ENCODE data around the gene SIRT6.
"Not testable (repeated sequence)": the region's sequence is repeated elsewhere in the genome, so short reads cannot be mapped to it uniquely, and the experiment has no call there.

Gene SIRT6

DNA sequence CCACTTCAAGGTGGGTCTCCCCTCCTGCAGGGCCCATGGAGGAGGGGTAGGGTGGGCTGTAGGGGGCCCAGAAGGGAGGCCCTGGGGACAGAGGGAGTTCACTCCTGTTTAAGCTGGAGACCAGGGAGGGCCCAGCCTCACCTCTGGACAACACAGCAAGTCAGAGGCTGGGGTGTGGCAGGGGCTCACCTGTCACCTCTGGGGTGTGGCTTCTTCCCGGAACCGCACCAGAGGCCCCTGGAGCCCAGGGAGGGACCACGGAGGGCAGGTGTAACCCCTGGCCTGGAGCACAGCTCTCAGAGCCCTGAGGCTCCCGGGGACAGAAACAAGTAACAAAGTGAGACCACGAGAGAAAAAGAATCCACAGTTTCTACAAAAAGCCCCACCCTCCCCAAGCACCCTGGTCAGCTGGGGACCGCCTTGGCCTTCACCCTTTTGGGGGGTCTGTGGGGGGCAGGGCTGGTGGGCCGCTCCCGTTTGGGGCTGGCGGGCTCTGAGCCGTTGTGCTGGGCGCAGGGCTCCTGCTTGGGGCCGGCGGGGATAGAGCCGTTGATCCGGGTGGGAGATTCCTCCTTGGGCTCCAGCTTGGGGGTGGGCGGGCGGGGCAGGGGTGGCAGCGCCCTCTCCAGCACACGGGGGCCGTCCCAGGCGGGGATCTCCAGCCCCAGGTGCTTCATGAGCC is 8.0 kb downstream of the SIRT6 start:
- no peak for DNase-seq (ENCODE audit: low read depth)

DNA sequence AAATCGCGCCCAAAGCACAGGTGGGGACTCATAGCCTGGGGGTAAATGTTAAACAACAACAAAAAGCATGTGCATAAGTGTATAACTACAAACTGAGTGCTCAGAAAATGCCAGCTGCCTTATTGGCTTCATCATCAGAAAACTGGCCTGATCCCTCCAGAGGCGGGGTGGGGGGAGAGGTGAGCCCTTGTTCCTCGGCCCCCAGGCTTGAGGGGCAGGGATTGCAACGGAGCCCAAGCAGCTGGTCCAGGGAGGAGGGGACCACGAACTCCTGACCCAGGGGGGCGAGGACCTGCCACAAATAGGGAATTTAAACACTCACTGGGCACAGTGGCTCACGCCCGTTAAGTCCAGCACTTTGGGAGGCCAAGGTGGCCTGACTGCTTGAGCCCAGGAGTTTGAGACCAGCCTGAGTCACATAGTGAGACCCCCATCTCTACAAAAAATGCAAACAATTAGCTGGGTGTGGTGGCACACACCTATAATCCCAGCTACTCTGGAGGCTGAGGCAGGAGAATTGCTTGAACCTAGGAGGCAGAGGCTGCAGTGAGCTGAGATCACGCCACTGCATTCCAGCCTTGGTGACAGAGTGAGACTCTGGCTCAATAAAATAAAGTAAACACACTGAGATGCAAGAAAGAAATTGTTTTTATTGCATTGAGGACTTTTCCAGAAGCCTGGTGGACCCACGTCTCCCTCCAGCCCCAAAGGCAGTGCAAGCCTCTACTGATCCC is 8.7 kb downstream of the SIRT6 start:
- DNase-seq (ENCODE audit: low read depth): no peak

DNA sequence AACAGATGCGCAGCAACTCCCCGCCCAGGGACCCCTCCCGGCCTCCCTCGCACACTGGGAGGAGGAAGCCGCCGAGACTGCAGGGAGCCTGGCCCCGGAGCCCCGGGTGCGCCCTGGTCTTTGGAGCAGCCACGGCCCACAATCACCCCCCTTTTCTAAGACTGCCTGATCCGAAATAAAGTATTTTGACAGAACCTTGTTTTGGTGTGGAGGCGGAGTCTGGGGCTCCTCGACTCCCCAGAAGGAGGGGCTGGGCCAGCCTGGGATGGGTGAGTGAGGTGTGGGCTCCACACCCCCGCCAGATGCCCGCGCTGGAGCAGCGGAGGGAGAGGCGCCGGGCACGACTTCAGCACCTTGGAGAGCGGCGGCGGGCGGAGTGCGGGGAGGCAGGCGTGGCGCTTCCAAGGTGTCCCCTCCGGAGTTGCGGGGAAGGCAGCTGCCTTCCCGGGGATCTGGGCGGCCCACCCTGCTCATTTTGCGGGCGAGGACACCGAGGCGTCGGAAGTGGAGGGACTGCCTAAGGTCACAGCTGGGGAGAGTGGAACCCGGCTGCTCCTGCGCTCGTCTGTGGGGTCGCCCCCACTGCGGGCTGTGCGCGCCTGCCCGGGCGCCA is 9.4 kb downstream of the SIRT6 start:
- no peak for DNase-seq (ENCODE audit: low read depth)

DNA sequence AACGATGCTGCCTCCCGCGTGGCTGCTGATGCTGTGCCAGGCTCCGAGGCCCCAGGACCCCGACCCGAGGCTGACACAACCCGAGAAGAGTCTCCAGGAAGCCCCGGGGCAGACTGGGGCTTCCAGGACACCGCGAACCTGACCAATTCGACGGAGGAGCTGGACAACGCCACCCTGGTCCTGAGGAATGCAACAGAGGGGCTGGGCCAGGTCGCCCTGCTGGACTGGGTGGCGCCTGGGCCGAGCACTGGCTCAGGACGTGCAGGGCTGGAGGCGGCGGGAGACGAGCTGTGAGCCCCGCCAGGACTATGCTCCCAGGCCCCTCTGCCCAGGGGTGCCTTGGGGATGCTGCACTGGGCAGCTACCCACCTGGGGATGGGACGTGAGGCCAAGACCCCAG is 10.7 kb downstream of the SIRT6 start:
- DNase-seq (ENCODE audit: low read depth): no peak

DNA sequence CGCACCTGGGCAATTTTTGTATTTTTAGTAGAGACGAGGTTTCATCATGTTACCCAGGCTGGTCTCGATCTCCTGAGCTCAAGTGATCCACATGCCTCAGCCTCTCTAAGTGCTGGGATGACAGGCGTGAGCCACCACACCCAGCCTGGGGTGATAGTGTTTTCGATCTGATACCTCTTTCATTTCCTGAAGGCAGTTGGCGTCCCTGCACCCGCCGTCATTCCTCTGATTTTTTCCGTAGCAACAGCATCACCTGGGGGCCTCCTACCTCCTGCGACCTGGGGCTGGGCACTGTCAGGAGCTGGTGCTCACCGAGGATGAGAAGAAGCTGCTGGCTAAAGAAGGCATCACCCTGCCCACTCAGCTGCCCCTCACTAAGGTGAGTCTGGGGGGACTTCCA is 18.1 kb downstream of the SIRT6 start:
- DNase-seq (ENCODE audit: low read depth): no peak

DNA sequence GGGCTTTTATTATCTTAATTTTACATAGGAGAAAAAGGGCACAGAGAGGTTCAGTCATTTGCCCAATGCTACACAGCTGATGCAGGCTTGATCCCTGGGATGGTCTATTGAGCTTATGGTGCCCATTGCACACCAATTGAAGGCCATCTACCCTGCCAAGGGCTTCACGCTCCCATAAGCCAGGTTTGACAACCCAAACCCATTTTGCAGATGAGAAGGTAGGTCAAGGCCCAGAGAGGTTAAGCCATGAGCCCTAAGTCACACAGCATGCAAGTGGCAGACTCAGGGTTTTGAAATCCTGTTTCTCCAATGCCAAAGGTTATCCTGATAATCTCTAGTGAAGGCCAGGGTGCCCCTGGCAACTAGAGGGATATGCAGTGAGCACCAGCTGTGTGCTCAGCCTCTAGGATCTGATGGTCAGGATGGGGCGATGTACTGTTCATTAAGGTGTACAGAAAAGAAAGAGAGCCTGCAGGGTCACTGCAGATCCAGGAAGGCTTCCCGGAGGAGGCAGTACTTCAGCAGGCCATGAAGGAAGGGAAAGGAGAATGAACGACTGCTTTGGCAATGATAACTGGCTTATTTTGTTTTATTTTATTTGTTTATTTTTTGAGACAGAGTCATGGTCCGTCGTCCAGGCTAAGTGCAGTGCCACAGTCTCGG is 20.8 kb downstream of the SIRT6 start:
- DNase-seq (ENCODE audit: low read depth): no peak

DNA sequence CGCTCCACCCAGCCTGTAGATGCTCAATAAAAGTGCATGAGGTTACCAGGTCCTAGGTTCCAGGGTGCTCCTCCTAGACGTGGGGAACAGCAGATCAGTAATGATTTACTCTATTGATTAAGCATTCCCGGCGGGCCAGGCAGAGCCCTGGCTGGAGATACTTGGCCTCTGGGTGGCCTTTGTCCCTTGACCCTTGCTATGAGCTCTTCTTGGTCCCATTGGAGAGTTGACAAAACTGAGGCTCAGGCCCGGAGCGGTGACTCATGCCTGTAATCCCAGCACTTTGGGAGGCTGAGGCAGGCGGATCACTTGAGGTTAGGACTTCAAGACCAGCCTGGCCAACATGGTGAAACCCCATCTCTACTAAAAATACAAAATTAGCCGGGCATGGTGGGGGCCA is 24.4 kb downstream of the SIRT6 start:
- DNase-seq (ENCODE audit: low read depth): not testable (repeated sequence)

DNA sequence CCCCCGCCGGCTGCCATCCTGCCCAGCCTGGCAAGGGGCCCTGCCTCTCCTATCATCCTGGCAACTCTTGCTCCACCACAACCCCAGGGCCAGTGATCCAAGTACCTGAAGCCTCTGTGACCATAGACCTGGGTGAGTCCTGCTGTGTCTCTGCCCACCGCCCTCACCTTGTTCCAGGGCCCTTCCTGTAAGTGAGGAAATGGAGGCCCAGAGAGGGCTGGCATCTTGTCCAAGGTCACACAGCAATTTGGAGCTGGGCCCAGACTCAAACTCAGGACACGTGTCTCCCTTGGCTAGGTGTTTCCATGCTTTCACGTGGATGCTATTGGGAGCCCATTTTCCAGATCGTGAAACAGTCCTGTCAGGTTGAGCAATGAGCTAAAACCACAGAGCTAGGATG is 25.2 kb downstream of the SIRT6 start:
- DNase-seq (ENCODE audit: low read depth): no peak

DNA sequence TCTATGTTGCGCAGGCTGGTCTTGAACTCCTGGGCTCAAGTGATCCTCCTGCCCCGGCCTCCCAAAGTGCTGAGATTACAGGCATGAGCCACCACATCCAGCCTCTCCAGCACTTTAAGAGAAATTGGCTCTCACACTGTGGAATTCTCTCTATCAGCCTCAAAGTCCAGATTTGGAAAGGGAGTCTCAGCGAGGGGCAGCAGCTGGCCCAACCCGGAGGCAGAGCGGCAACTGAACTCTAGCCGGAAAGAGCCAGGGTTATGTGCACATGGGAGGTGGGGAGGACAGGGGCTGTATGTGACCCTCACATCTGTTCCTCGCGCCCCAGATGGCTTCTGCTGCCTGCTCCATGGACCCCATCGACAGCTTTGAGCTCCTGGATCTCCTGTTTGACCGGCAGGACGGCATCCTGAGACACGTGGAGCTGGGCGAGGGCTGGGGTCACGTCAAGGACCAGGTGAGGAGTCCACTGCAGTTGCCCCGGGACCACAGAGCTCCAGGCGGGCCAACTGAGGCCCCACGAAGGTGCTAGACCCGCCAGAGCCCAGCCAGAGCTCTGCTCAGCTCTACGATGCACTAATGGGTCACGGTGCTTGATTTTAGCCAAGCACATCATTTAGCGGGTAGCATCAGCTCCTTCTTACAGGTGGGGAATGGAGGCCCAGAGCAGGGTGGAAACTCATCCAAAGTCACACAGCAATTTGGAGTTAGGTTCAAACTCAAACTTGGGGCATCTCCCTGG is 27.6 kb downstream of the SIRT6 start:
- no peak for DNase-seq (ENCODE audit: low read depth)

DNA sequence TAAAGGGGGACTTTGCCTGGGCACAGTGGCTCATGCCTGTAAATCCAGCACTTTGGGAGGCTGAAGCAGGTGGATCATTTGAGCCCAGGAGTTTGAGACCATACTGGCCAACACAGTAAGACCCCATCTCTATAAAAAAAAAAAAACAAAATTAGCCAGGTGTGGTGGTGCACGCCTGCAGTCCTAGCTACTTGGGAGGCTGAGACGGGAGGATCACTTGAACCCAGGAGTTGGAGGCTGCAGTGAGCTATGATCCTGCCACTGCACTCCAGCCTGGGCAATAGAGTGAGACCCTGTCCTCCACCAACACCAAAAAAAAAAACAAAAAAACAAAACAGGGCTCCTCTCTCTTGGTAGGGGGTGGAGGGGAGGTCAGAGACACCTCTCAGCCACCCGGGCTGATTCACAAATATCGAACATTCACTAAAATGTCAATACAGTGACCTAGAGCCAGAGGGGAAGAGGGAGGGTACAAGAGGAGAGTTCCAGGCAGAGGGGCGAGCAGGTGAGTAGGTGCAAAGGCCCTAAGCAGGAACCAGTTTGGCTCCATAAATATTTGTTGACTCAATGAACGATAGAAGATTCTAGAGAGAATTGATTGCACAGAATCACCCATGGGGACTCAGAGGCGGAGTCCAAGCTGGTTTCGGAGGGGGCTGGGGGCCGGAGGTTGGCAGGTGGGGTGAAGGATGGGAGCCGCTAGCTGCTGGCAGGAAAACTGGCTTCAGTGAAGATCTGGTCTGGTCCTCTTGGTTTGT is 29.9 kb downstream of the SIRT6 start:
- DNase-seq (ENCODE audit: low read depth): no peak

DNA sequence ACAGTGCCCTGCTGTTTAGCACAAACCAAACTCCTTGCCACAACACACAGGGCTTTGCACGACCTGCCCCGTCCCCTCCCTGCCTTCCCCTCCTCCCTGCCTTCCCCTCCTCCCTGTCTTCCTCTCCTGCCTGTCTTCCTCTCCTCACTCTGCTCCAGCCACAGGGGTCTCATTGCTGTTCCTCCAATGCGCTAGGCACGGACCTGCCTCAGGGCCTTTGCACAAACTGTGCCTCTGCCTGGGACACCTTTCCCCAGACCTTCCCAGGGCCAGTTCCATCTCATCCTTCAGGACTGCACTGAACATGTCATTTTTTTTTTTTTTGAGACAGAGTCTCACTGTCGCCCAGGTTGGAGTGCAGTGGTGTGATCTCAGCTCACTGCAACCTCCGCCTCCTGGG is 30.7 kb downstream of the SIRT6 start:
- DNase-seq (ENCODE audit: low read depth): no peak

DNA sequence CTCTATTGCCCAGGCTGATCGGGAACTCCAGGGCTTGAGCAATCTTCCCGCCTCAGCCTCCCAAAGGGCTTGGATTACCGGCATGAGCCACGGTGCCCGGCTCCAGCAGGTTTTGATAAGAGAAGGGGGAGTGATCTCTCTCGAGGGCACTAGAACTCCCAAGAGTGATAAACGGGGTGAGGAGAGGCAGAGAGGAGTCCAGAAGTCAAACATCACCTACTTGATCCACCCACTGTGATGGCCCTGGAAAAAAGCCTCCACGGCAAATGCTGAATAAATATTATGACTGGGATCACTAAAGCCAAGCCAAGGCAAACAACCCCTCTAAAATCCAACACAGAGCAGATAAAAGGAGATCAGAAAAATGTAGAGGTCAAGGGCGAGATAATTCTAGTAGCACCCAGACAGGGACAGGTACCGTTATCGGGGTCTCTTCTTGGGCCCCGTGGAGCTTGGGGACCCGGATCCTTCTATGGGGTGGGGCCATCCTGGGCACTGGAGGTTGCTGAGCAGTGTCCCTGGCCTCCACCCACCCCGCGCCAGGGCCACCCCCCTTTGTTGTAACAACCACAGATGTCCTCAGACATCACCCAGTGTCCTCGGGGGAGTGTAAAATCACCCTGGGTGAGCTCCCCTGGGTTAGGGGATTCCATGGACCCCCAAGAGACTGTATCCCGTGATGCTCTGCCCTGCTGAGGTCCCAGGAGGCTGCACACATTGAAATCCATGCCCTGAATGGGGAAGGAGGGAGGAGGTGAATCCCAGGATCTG is 32.7 kb downstream of the SIRT6 start:
- no peak for DNase-seq (ENCODE audit: low read depth)

DNA sequence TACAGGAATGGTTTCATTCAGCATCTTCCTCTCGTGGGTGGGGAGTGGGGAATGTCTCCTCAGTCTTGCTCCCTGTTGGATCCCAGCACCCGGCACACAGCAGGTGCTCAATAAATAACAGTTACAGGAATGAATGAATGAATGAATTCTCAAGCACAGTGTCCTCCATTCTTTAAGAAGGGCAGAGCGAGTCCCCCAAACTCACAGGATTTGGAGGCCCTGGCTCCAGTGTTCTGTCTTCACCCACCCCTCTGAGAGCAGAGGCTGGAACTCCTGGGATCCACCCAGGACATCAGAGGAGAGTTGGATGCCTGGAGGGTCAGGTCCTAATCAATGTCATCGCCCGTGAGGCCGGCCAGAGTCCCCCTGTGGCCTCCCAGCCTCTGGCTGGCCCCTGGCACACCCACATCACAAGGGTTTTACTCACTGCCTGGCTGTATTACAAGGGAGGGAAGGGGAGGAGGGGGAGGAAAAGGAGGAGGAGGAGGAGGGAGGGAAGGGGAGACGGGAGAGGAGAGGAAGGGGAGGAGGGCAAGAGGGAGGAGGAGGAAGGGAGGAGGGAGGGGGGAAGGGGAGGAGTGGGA is 37.6 kb downstream of the SIRT6 start:
- peak; percentile 42 for DNase-seq (ENCODE audit: low read depth)

DNA sequence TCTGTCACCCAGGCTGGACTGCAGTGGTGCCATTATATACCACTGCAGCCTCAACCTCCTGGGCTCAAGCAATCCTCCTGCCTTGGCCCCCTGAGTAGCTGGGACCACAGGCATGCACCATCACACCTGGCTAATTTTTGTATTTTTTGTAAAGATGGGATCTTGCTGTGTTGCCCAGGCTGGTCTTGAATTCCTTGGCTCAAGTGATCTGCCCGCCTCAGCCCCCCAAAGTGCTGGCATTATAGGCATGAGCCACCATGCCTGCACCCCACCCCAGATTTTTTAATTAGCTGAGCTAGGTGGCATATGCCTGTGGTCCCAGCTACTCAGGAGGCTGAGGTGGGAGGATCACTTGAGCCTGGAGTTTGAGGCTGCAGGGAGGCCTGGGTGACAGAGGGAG is 39.4 kb downstream of the SIRT6 start:
- DNase-seq (ENCODE audit: low read depth): not testable (repeated sequence)

DNA sequence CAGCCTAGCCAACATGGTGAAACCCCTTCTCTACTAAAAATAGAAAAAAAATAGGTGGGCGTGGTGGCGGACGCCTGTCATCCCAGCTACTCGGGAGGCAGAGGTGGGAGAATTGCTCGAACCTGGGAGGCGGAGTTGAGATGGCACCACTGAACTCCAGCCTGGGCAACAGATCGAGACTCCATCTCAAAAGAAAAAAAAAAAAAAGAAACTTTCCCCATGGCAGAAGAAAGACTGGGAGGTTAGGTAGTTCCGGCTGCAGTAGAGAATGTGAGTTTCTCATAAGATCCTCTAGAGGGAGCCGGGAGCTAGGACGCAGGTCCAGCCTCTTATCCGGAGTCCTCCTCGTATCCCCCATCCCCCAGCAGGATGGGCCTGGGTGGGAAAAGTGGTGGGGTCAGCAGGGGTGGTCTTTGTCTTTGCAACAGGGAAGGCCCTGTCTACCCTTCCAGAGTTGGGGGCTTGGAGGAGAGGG is 42.1 kb downstream of the SIRT6 start:
- DNase-seq (ENCODE audit: low read depth): peak; percentile 58

DNA sequence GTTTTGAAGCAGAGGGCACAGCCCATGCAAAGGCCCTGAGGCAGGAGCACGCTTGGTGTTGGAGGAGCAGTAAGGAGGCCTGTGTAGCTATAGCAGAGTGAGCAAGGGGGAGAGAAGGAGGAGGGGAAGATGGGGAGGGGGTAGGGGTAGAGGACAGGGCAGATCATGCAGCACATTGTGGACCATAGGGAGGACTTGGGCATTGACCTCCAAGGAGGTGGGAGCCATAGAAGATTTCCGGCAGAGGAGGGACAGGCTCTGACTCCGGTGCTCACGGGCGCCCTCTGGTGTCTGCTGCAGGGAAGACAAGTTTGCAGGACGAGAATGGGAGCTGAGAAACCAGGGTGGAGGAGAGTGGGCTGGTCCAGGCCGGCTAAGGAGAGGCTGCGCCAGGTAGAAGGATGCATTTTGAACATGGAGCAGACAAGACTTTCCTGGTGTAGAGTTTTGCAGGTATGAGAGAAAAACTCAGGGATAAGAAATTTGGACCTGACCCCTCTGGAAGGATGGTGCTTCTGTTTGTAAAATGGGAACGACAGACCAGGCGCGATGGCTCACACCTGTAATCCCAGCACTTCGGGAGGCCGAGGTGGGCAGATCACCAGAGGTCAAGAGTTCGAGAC is 42.6 kb downstream of the SIRT6 start:
- peak; percentile 29 for DNase-seq (ENCODE audit: low read depth)

DNA sequence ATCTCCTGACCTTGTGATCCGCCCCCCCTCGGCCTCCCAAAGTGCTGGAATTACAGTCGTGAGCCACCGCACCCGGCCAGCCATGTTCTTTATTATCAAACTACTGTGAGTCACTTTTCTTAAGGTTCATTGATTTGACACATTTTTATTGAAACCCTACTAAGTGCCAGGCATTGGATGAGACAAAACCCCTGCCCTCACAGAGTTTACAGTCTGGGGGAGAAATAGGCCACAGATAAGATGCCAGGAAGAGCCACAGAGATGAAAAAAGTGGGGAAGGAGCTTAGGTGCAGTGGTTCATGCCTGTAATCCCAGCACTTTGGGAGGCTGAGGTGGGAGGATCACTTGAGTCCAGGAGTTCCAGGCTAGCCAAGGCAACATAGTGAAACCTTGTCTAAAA is 43.9 kb downstream of the SIRT6 start:
- DNase-seq (ENCODE audit: low read depth): no peak

DNA sequence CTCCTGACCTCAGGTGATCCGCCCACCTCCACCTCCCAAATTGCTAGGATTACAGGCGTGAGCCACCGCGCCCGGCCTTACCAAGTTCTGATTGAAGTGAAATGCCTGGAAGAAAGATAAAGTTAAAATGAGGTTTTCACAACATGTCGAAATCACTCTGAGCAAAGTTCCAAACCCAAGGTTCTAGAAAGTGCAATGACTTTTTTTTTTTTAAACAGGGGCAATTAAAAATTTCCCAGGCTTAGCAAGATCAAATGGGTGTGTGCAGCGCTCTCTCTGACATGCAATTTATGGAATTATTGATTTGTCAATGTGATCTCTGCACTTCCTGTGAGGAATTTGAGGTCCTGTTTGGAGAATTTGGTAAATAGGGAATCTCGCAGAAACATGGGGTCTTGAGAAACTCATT is 45.7 kb downstream of the SIRT6 start:
- DNase-seq (ENCODE audit: low read depth): no peak

DNA sequence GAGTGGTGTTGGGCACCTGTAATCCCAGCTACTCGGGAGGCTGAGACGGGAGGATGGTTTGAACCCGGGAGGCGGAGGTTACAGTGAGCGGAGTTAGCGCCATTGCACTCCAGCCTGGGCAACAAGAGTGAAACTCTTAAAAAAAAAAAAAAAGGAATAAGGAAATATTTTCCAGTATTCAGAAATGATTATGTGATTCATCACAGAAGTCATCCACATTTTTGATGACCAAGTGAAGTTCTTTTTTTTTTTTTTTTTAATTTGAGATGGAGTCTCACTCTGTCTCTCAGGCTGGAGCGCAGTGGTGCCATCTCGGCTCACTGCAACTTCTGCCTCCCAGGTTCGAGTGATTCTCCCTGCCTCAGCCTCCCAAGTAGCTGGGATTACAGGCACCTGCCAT is 47.0 kb downstream of the SIRT6 start:
- not testable (repeated sequence) for DNase-seq (ENCODE audit: low read depth)

DNA sequence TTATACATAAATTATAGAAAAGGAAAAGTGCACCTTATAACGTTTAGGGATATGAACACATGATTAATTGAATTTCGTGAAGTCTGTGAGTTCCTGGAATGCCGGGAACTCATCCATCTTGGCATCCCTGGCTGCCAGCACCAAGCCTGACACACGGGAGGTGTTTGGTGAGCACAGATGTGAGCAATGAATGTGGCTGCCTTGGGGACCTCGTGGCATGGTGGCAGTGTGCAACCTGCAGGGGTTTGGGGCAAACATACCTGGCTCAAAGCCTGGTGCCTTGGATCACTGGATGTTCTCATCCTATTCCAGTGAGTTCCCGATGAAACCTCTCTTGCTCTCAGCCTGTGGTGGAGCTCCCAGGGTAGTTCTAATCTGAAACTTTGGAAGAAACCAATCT is 48.0 kb downstream of the SIRT6 start:
- DNase-seq (ENCODE audit: low read depth): no peak
